ENCODE measurements around the gene MICAL3.

DNA sequence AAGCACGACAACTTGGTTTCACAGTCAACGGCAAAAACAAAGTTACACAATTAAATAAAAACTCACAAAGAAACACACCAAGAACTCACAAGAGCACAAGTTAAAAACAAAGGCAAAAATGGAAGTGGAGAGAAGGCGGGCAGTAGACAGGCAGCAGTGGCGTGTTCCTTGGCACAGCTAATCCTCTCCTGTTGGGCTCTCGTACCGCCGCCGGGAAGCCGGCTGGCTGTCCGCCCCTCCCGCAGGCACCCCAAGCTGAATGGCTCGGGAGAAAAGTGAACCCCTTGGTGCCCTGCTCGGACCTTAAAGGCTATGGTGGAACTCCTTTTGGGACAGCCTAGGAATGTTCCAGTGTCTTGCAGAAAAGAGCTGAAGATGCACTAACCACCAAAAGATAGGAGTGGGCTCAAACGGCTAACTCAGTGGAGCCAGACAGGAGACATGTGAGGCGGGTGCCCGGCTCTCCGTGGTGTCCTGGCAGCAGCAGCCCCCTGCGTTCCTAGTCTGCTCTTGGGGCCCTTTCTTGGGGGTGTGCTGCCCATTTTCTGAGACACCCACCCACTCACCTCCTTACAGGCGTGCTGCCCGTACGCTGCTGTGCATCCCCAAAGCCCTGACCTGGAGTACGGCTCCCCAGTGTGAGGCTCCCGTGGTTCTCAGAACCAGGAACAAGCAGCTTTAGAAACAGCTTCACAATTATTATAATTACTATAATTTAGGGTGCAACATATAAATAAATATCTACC lies 164.0 kb downstream of the MICAL3 start:
- TF ChIP-seq, protein P1, sequence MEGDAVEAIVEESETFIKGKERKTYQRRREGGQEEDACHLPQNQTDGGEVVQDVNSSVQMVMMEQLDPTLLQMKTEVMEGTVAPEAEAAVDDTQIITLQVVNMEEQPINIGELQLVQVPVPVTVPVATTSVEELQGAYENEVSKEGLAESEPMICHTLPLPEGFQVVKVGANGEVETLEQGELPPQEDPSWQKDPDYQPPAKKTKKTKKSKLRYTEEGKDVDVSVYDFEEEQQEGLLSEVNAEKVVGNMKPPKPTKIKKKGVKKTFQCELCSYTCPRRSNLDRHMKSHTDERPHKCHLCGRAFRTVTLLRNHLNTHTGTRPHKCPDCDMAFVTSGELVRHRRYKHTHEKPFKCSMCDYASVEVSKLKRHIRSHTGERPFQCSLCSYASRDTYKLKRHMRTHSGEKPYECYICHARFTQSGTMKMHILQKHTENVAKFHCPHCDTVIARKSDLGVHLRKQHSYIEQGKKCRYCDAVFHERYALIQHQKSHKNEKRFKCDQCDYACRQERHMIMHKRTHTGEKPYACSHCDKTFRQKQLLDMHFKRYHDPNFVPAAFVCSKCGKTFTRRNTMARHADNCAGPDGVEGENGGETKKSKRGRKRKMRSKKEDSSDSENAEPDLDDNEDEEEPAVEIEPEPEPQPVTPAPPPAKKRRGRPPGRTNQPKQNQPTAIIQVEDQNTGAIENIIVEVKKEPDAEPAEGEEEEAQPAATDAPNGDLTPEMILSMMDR (IDR thresholded peaks at IDR 0.05), result no peak
- TF ChIP-seq POLR2A (IDR thresholded peaks at IDR 0.05), result no peak
